ENCODE results near the gene ACTA2.

Gene ACTA2

GRCh38 chr10:88922041-88922440, 30.5 kb downstream of the ACTA2 start:
- no peak for DNase-seq (ENCODE audit: extremely low read depth in 1 of 2, low read depth in 1 of 2)

GRCh38 chr10:88920986-88921593, 31.5 kb downstream of the ACTA2 start:
- no peak for DNase-seq (ENCODE audit: extremely low read depth in 1 of 2, low read depth in 1 of 2)

- no peak for DNase-seq (ENCODE audit: extremely low read depth in 1 of 2, low read depth in 1 of 2)
Measured at GRCh38 chr10:88920198-88920597, 32.4 kb downstream of the ACTA2 start.

GRCh38 chr10:88919041-88919440, 33.5 kb downstream of the ACTA2 start:
- no peak for DNase-seq (ENCODE audit: extremely low read depth in 1 of 2, low read depth in 1 of 2)

GRCh38 chr10:88918191-88918905, 34.2 kb downstream of the ACTA2 start:
- no peak for DNase-seq (ENCODE audit: extremely low read depth in 1 of 2, low read depth in 1 of 2)

- DNase-seq (ENCODE audit: extremely low read depth in 1 of 2, low read depth in 1 of 2) = no peak
Measured at GRCh38 chr10:88916986-88917385, 35.6 kb downstream of the ACTA2 start.

- DNase-seq (ENCODE audit: extremely low read depth in 1 of 2, low read depth in 1 of 2) = no peak
Measured at GRCh38 chr10:88916231-88916630, 36.3 kb downstream of the ACTA2 start.

- no peak for DNase-seq (ENCODE audit: extremely low read depth in 1 of 2, low read depth in 1 of 2)
Measured at GRCh38 chr10:88915781-88916180, 36.8 kb downstream of the ACTA2 start.

GRCh38 chr10:88913788-88914187, 38.8 kb downstream of the ACTA2 start:
- DNase-seq (ENCODE audit: extremely low read depth in 1 of 2, low read depth in 1 of 2) = no peak

GRCh38 chr10:88913127-88913526, 39.4 kb downstream of the ACTA2 start:
- no peak for DNase-seq (ENCODE audit: extremely low read depth in 1 of 2, low read depth in 1 of 2)

- no peak for DNase-seq (ENCODE audit: extremely low read depth in 1 of 2, low read depth in 1 of 2)
Measured at GRCh38 chr10:88911851-88912250, 40.7 kb downstream of the ACTA2 start.

GRCh38 chr10:88911116-88911515, 41.5 kb downstream of the ACTA2 start:
- no peak for DNase-seq (ENCODE audit: extremely low read depth in 1 of 2, low read depth in 1 of 2)

GRCh38 chr10:88908194-88908593, 44.4 kb downstream of the ACTA2 start:
- DNase-seq (ENCODE audit: extremely low read depth in 1 of 2, low read depth in 1 of 2) = no peak

GRCh38 chr10:88906921-88907320, 45.7 kb downstream of the ACTA2 start:
- DNase-seq (ENCODE audit: extremely low read depth in 1 of 2, low read depth in 1 of 2) = no peak

- no peak for DNase-seq (ENCODE audit: extremely low read depth in 1 of 2, low read depth in 1 of 2)
Measured at GRCh38 chr10:88903715-88904114, 48.9 kb downstream of the ACTA2 start.

- no peak for DNase-seq (ENCODE audit: extremely low read depth in 1 of 2, low read depth in 1 of 2)
Measured at GRCh38 chr10:88901984-88902789, 50.4 kb downstream of the ACTA2 start.

GRCh38 chr10:88901206-88901983, 51.2 kb downstream of the ACTA2 start:
- no peak for DNase-seq (ENCODE audit: extremely low read depth in 1 of 2, low read depth in 1 of 2)

GRCh38 chr10:88899886-88900285, 52.7 kb downstream of the ACTA2 start:
- DNase-seq (ENCODE audit: extremely low read depth in 1 of 2, low read depth in 1 of 2) = no peak

GRCh38 chr10:88898727-88899126, 53.8 kb downstream of the ACTA2 start:
- no peak for DNase-seq (ENCODE audit: extremely low read depth in 1 of 2, low read depth in 1 of 2)

GRCh38 chr10:88896994-88897853, 55.3 kb downstream of the ACTA2 start:
- peak in 1 of 2 donors; percentile 25 for DNase-seq (ENCODE audit: extremely low read depth in 1 of 2, low read depth in 1 of 2)

Data from stimulated activated CD8-positive, alpha-beta memory T cell treated with anti-CD3 and anti-CD28 coated beads, Interleukin-7, amount 100 ng/mL, for 48 hours (primary cell).